SK-N-SH (cell line): ENCODE results near the gene DOK7. TPM values are rescaled to one million over a fixed set of nuclear protein-coding genes. Genes with fewer than 3 reads are reported as not detected.

Source experiments
- CTCF ChIA-PET: fragments of 300-600, 350-600 bp; formaldehyde crosslinking; extraction: SDS; loops from one replicate; lab custom pipeline; 2021; lab: Yijun Ruan, JAX
- POLR2A ChIA-PET: fragments of 350-600 bp; sonication (Branson Sonifier 250); formaldehyde crosslinking; extraction: SDS; loops from one replicate; lab custom pipeline; 2020; ENCODE audit warnings: antibody characterized with exemption, inconsistent platforms; lab: Yijun Ruan, JAX
- DNase-seq: peaks from one replicate; pipeline ENCODE4 v3.0.0; 2012
- H2AFZ ChIP-seq: fragments of 200-600 bp; sonication (generic); 2 replicates; pipeline ENCODE4 v1.8.1; 2016; ENCODE audit warnings: antibody characterized with exemption, mild to moderate bottlenecking, low read depth
- H3F3A ChIP-seq: fragments of 200-600 bp; sonication (generic); replicated peaks from 2 replicates; pipeline ENCODE3; 2016; ENCODE audit warnings: antibody characterized with exemption, mild to moderate bottlenecking; ENCODE audit not compliant: insufficient read depth
- H3K27ac ChIP-seq, 2 experiments: fragments of 200-500 bp in 1 of 2; fragments of 200-600 bp in 1 of 2; sonication (Bioruptor generic) in 1 of 2; sonication (generic), shearing (Covaris generic) in 1 of 2; 2 replicates each; pipeline versions ENCODE4 v1.5.1 to v1.6.1; 2014 to 2016; ENCODE audit warnings: low read depth in 2 of 2, inconsistent platforms in 1 of 2, low read length in 1 of 2, mild to moderate bottlenecking in 1 of 2, mixed read lengths in 1 of 2
- H3K27me3 ChIP-seq: fragments of 200-600 bp; sonication (generic), shearing (Covaris generic); 2 replicates; pipeline ENCODE4 v1.6.1; 2016; ENCODE audit warnings: mixed run types; ENCODE audit not compliant: insufficient read depth
- H3K36me3 ChIP-seq, 2 experiments: fragments of 200-500 bp in 1 of 2; fragments of 200-600 bp in 1 of 2; sonication (Bioruptor generic) in 1 of 2; sonication (generic) in 1 of 2; replicated peaks in 1 of 2; 2 replicates each; pipeline versions ENCODE3 to v1.5.1; 2014 to 2016; ENCODE audit warnings: low read length in 1 of 2, mild to moderate bottlenecking in 1 of 2; ENCODE audit not compliant: insufficient read depth in 2 of 2, control insufficient read depth in 1 of 2
- H3K4me1 ChIP-seq, 2 experiments: fragments of 200-500 bp in 1 of 2; fragments of 200-600 bp in 1 of 2; sonication (Bioruptor generic) in 1 of 2; sonication (generic), shearing (Covaris generic) in 1 of 2; 2 replicates each; pipeline versions ENCODE4 v1.5.1 to v1.6.1; 2014 to 2016; ENCODE audit warnings: low read depth in 1 of 2, low read length in 1 of 2, mixed run types in 1 of 2; ENCODE audit not compliant: insufficient read depth in 2 of 2, control insufficient read depth in 1 of 2
- H3K4me2 ChIP-seq: fragments of 200-600 bp; sonication (generic), shearing (Covaris generic); 2 replicates; pipeline ENCODE4 v1.6.1; 2017; ENCODE audit warnings: mixed run types
- H3K4me3 ChIP-seq, 2 experiments: fragments of 200-500 bp in 1 of 2; fragments of 200-600 bp in 1 of 2; sonication (Bioruptor generic) in 1 of 2; sonication (generic), shearing (Covaris generic) in 1 of 2; 2 replicates each; pipeline versions ENCODE4 v1.5.1 to v1.8.1; 2014 to 2016; ENCODE audit warnings: low read depth in 2 of 2, inconsistent platforms in 1 of 2, low read length in 1 of 2, mild to moderate bottlenecking in 1 of 2, mixed read lengths in 1 of 2, moderate library complexity in 1 of 2
- H3K79me2 ChIP-seq: fragments of 200-600 bp; sonication (generic); 2 replicates; pipeline ENCODE4 v1.8.1; 2017; ENCODE audit warnings: mild to moderate bottlenecking; ENCODE audit not compliant: insufficient read depth
- H3K9ac ChIP-seq: fragments of 200-600 bp; sonication (generic); 2 replicates; pipeline ENCODE4 v1.6.1; 2017; ENCODE audit warnings: mixed run types
- H3K9me2 ChIP-seq: fragments of 200-600 bp; sonication (generic); 2 replicates; pipeline ENCODE4 v1.6.1; 2017; ENCODE audit warnings: mixed run types
- H3K9me3 ChIP-seq: fragments of 200-600 bp; sonication (generic); 2 replicates; pipeline ENCODE4 v1.6.1; 2017; ENCODE audit warnings: mixed run types, mild to moderate bottlenecking, moderate library complexity
- H4K20me1 ChIP-seq: fragments of 200-600 bp; sonication (generic); 2 replicates; pipeline ENCODE4 v1.6.1; 2017; ENCODE audit warnings: mild to moderate bottlenecking, mixed run types; ENCODE audit not compliant: insufficient read depth
- CHD2 ChIP-seq: fragments of 150-350 bp; IDR thresholded peaks from 2 replicates; pipeline ENCODE4 v1.6.1; 2018; ENCODE audit warnings: low read length; ENCODE audit not compliant: partially characterized antibody
- CTCF ChIP-seq: fragments of 200-600 bp; sonication (generic); IDR thresholded peaks from 2 replicates; pipeline ENCODE4 v1.6.1; 2017; ENCODE audit warnings: antibody characterized with exemption, mild to moderate bottlenecking, moderate library complexity
- EZH2phosphoT487 ChIP-seq: fragments of 200-600 bp; sonication (generic); IDR thresholded peaks from 2 replicates; pipeline ENCODE4 v1.6.1; 2017; ENCODE audit warnings: low read depth, mixed run types, mild to moderate bottlenecking, antibody characterized with exemption, moderate library complexity, borderline replicate concordance
- FOSL2 ChIP-seq: IDR thresholded peaks from 2 replicates; pipeline ENCODE4 v1.4.0; 2012; ENCODE audit warnings: low read depth, mild to moderate bottlenecking, moderate library complexity, borderline replicate concordance
- GABPA ChIP-seq: IDR thresholded peaks from 2 replicates; pipeline ENCODE4 v1.4.0; 2012; ENCODE audit warnings: low read depth, mild to moderate bottlenecking
- GATA2 ChIP-seq: sonication (generic); formaldehyde crosslinking; IDR thresholded peaks from 2 replicates; pipeline ENCODE4 v1.5.0; 2020; ENCODE audit warnings: mild to moderate bottlenecking, missing genetic modification reagents
- MXI1 ChIP-seq: IDR thresholded peaks from 2 replicates; pipeline ENCODE4 v1.6.1; 2012; ENCODE audit warnings: mild to moderate bottlenecking, low read depth, low read length, improper control_type of control experiment
- NFIC ChIP-seq: IDR thresholded peaks from 2 replicates; pipeline ENCODE4 v1.4.0; 2012; ENCODE audit warnings: borderline replicate concordance
- PBX3 ChIP-seq: IDR thresholded peaks from 2 replicates; pipeline ENCODE4; 2012
- RAD21 ChIP-seq: IDR thresholded peaks from 2 replicates; pipeline ENCODE4 v1.6.1; 2012; ENCODE audit warnings: mild to moderate bottlenecking, low read length
- RCOR1 ChIP-seq: fragments of 150-350 bp; IDR thresholded peaks from 2 replicates; pipeline ENCODE4 v1.6.1; 2017; ENCODE audit warnings: antibody characterized with exemption, low read length
- RXRA ChIP-seq: IDR thresholded peaks from 2 replicates; pipeline ENCODE4 v1.4.0; 2012; ENCODE audit warnings: low read depth, mild to moderate bottlenecking, borderline replicate concordance
- SMC3 ChIP-seq: IDR thresholded peaks from 2 replicates; pipeline ENCODE4 v1.6.1; 2012; ENCODE audit warnings: low read depth, low read length, improper control_type of control experiment
- TCF12 ChIP-seq: IDR thresholded peaks from 2 replicates; pipeline ENCODE4 v1.4.0; 2012
- USF1 ChIP-seq: IDR thresholded peaks from 2 replicates; pipeline ENCODE4 v1.4.0; 2012; ENCODE audit warnings: low read depth, borderline replicate concordance
- USF2 ChIP-seq: fragments of 150-350 bp; IDR thresholded peaks from 2 replicates; pipeline ENCODE4 v1.6.1; 2017; ENCODE audit warnings: antibody characterized with exemption, low read length, low read depth, borderline replicate concordance
- YY1 ChIP-seq: IDR thresholded peaks from 2 replicates; pipeline ENCODE4 v1.4.0; 2012; ENCODE audit warnings: low read depth, mild to moderate bottlenecking
- whole genome bisulfite sequencing: methylation state at CpG from one replicate; pipeline ENCODE4 v1.1.6; 2017; ENCODE audit warnings: low lambda C conversion rate; 5-methylcytosine and 5-hydroxymethylcytosine counted together
- polyA plus RNA-seq, 3 experiments: library from polyadenylated mRNA; depleted of rRNA; stranded (reverse); fragments of >200 nt; gene quantifications; 2 replicates each; pipeline ENCODE4 v1.2.3, GENCODE V29; 2012

Gene DOK7
- polyA plus RNA-seq, 1 of the 3 experiments (the other 2 are of a cell fraction), result not detected

GRCh38 chr4:3524349-3524748, 61.2 kb downstream of the DOK7 start:
- WGBS, result 82% methylated on average over 2 of the region's 8 CpGs
- no peaks in the 10 kb centered on the region for H3F3A ChIP-seq
- H3K9me3 ChIP-seq, result no peaks in the 10 kb centered on the region
- no peaks in the 10 kb centered on the region for H3K27me3 ChIP-seq
- H3K79me2 ChIP-seq, result peaks cover 21% of the 10 kb centered on the region
- no peak overlapping the region for H2AFZ ChIP-seq
- no peak overlapping the region for H3K4me3 ChIP-seq
- H4K20me1 ChIP-seq, result peaks cover 30% of the 10 kb centered on the region
- H3K9ac ChIP-seq, result no peak overlapping the region
- peaks cover 0 to 72% of the 10 kb centered on the region in 2 experiments for H3K36me3 ChIP-seq
- H3K27ac ChIP-seq, result no peak overlapping the region
- no peak for DNase-seq
- TF ChIP-seq USF2, result no peak
- TF ChIP-seq FOSL2, result no peak
- TF ChIP-seq NFIC, result no peak
- no peak for TF ChIP-seq CTCF
- TF ChIP-seq RAD21, result no peak
- no peak for TF ChIP-seq YY1
- TF ChIP-seq CHD2, result no peak
- TF ChIP-seq RCOR1, result no peak
- no peak for TF ChIP-seq EZH2phosphoT487
- no peak for TF ChIP-seq SMC3
- TF ChIP-seq TCF12, result no peak
- TF ChIP-seq GABPA, result no peak
- ChIA-PET CTCF (no interaction called here), POLR2A (no interaction called here)
- no peaks in the 10 kb centered on the region; a peak in 1 of 4 replicates for H3K4me1 ChIP-seq
- H3K4me2 ChIP-seq, result no peak overlapping the region
- no peaks in the 10 kb centered on the region for H3K9me2 ChIP-seq

- peaks cover 34% of the 10 kb centered on the region for H4K20me1 ChIP-seq
- H3K9me2 ChIP-seq, result no peaks in the 10 kb centered on the region
- H3K4me3 ChIP-seq, result no peak overlapping the region
- H2AFZ ChIP-seq, result no peak overlapping the region
- H3K4me1 ChIP-seq, result no peaks in the 10 kb centered on the region; a peak in 1 of 4 replicates
- no peak overlapping the region for H3K9ac ChIP-seq
- H3K79me2 ChIP-seq, result peaks cover 24% of the 10 kb centered on the region
- no peaks in the 10 kb centered on the region for H3K27me3 ChIP-seq
- ChIA-PET POLR2A (no interaction called here), CTCF (no interaction called here)
- H3F3A ChIP-seq, result no peaks in the 10 kb centered on the region
- no peaks in the 10 kb centered on the region for H3K9me3 ChIP-seq
- H3K4me2 ChIP-seq, result no peak overlapping the region
- peaks cover 0 to 66% of the 10 kb centered on the region in 2 experiments for H3K36me3 ChIP-seq
- no peak overlapping the region for H3K27ac ChIP-seq
- 95% methylated on average over 15 of the region's 19 CpGs for WGBS
- no peak for TF ChIP-seq USF1
- no peak for TF ChIP-seq NFIC
- no peak for TF ChIP-seq PBX3
- TF ChIP-seq TCF12, result no peak
- no peak for TF ChIP-seq RXRA
- TF ChIP-seq MXI1, result no peak
- no peak for TF ChIP-seq GATA2 (CRISPR knock-in tag)
- DNase-seq, result no peak
These were observed 61.8 kb downstream of the DOK7 start for GRCh38 chr4:3524920-3525319.
